ENCODE measurements around the gene PSMB10.

Gene PSMB10

DNA sequence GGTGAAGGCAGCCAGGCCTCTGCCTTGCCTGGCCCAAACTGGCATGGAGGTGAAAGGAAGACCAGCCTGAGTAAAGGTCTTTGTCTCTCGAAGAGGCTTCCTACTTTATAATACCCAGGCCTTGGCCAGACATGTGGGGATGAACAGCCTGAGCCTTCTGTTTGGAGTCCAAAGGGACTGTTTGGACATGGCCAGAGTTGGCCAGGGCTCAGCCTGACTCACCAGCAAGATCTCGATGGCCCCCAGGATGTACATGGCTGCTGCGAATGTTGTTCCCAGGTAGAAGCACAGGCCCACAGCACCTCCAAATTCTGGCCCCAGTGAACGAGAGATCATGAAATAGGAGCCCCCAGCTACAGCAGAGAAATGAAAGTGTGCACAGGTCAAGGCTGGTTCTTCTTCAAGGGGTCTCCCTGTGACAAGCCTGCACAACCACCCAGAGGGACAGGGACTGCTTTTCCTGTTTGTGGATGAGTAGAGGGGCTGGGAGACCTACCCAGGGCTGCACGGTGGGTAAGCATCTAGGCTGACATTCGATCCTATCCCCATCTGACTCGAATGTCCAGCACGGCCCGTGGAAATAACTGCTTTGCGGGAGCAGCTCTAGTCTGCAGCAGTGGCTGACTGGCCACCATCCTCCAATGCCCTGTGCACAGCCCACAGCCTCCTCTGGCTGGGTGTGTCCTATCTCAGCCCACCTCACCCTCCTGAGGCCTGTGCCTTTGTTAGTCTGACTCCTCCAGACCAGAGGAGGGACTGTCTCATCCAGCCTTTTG lies 18.0 kb upstream of the PSMB10 start:
- no peak overlapping the region for H3K14ac ChIP-seq (ENCODE audit: low read length in 2 of 2)
- H2AFZ ChIP-seq (ENCODE audit: low read depth, low read length) = no peak overlapping the region
- no peak overlapping the region for H4K91ac ChIP-seq (ENCODE audit: low read length)
- H3K79me1 ChIP-seq (replicated peaks; ENCODE audit: low read length, poor library complexity, severe bottlenecking) = peaks cover 52% of the 10 kb centered on the region
- no peak overlapping the region for H3K18ac ChIP-seq (ENCODE audit: low read depth in 1 of 2, low read length in 2 of 2)
- H2BK5ac ChIP-seq (ENCODE audit: low read depth, low read length, poor library complexity, severe bottlenecking) = no peak overlapping the region
- peaks cover 3% of the 10 kb centered on the region for H3K4me1 ChIP-seq (ENCODE audit: control insufficient read depth, insufficient read depth, low read depth, low read length)
- 97% methylated on average over 10 of the region's 10 CpGs for WGBS
- peak overlapping the region in 1 of 2 experiments; percentile 35 for H3K4ac ChIP-seq (ENCODE audit: low read depth in 1 of 2, low read length in 2 of 2)
- H2AK5ac ChIP-seq (ENCODE audit: low read length, severe bottlenecking) = no peak overlapping the region
- H3K9me3 ChIP-seq (ENCODE audit: control insufficient read depth, low read length) = no peaks in the 10 kb centered on the region
- H2BK15ac ChIP-seq (ENCODE audit: low read depth, poor library complexity, severe bottlenecking) = no peak overlapping the region
- no peak overlapping the region for H3K4me2 ChIP-seq (ENCODE audit: low read length, poor library complexity, severe bottlenecking)
- no peak for DNase-seq
- no peak overlapping the region for H4K8ac ChIP-seq (ENCODE audit: low read length)
- no peak overlapping the region for H3K27ac ChIP-seq (ENCODE audit: low read length, poor library complexity, severe bottlenecking)
- H2BK12ac ChIP-seq (ENCODE audit: low read length in 2 of 2) = no peak overlapping the region
- H3K27me3 ChIP-seq (ENCODE audit: control insufficient read depth in 1 of 2, insufficient read depth in 1 of 2, low read length in 2 of 2) = no peaks in the 10 kb centered on the region
- H3K9ac ChIP-seq (ENCODE audit: low read length) = peak overlapping the region; percentile 13
- H3K36me3 ChIP-seq (ENCODE audit: control insufficient read depth in 1 of 2, insufficient read depth in 2 of 2, low read depth in 1 of 2, low read length in 2 of 2) = peaks cover 79 to 84% of the 10 kb centered on the region in 2 experiments
- H2BK120ac ChIP-seq (ENCODE audit: low read depth, low read length) = no peak overlapping the region
- H3K23ac ChIP-seq (ENCODE audit: low read length in 2 of 2) = no peak overlapping the region
- no peak overlapping the region for H3K4me3 ChIP-seq (ENCODE audit: insufficient read depth in 1 of 2, low read depth in 1 of 2, low read length in 2 of 2)

DNA sequence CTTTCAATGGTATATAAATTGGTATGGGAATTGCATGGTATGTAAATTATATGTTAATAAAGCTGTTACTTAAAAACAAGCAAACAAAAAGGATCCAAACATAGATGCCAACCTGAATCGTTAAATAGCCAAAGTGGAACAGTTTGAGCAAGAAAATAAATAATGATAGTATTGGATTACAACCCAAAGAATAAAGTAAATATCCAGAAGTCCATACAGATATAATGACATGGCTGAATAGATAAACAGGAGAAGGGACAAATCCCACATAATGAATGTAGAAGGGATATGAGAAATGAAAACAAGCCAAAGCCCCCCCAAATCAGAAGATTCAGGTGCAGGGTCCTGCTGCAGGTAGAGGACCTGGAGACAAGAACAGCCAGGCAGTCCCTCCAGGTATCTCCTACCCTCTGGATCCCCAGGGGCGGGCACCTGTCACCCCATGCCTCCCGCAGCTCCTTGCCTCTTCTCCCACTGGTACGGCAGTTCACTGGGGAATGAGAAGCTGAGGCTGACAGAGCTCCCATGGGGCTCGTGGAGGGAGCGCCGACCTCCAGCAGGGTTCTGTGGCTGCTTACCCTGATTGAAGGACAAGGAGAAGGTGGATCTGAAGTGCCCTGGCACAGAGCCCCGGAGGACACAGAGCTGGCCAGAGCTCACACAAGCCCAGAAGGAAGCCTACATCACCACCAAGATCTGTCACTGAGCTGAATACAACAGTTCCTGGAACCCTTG lies 17.2 kb upstream of the PSMB10 start:
- DNase-seq = no peak
- Histone ChIP-seq H3K27me3 (ENCODE audit: control insufficient read depth in 1 of 2, insufficient read depth in 1 of 2, low read length in 2 of 2) (no peaks in the 10 kb centered on the region), H3K36me3 (ENCODE audit: control insufficient read depth in 1 of 2, insufficient read depth in 2 of 2, low read depth in 1 of 2, low read length in 2 of 2) (peaks cover 78 to 83% of the 10 kb centered on the region in 2 experiments)

DNA sequence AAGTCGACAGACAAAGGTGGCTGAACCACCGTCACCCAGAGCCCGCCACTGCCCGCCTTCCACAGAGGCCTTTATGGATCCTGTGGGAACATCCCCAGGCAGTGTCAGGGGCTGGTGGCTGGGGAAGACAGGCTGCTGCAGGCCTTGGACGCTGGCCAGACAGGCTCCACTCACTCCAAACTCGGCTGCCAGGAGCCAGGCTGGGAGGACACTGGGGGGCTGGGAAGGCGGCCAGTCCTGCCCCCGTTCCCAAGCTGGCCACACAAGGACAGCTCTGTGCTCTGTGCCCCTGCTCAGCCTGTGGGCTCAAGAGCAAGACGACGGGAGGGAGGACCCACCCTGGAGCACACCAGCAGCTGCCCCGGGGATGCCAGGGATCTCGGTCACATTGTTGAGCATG lies 14.8 kb upstream of the PSMB10 start:
- DNase-seq = no peak
- Histone ChIP-seq H3K36me3 (ENCODE audit: control insufficient read depth in 1 of 2, insufficient read depth in 2 of 2, low read depth in 1 of 2, low read length in 2 of 2) (peaks cover 85 to 87% of the 10 kb centered on the region in 2 experiments), H2BK15ac (ENCODE audit: low read depth, poor library complexity, severe bottlenecking) (no peak overlapping the region), H3K9me3 (ENCODE audit: control insufficient read depth, low read length) (no peaks in the 10 kb centered on the region), H2BK12ac (ENCODE audit: low read length in 2 of 2) (no peak overlapping the region), H2BK5ac (ENCODE audit: low read depth, low read length, poor library complexity, severe bottlenecking) (no peak overlapping the region), H3K18ac (ENCODE audit: low read depth in 1 of 2, low read length in 2 of 2) (no peak overlapping the region), H3K27ac (ENCODE audit: low read length, poor library complexity, severe bottlenecking) (no peak overlapping the region), H4K91ac (ENCODE audit: low read length) (no peak overlapping the region), H3K4me3 (ENCODE audit: insufficient read depth in 1 of 2, low read depth in 1 of 2, low read length in 2 of 2) (no peak overlapping the region), H2AK5ac (ENCODE audit: low read length, severe bottlenecking) (no peak overlapping the region), H3K14ac (ENCODE audit: low read length in 2 of 2) (no peak overlapping the region), H2AFZ (ENCODE audit: low read depth, low read length) (no peak overlapping the region), H3K9ac (ENCODE audit: low read length) (no peak overlapping the region), H3K4me1 (ENCODE audit: control insufficient read depth, insufficient read depth, low read depth, low read length) (peaks cover 2% of the 10 kb centered on the region), H3K4me2 (ENCODE audit: low read length, poor library complexity, severe bottlenecking) (no peak overlapping the region), H3K27me3 (ENCODE audit: control insufficient read depth in 1 of 2, insufficient read depth in 1 of 2, low read length in 2 of 2) (no peaks in the 10 kb centered on the region), H3K23ac (ENCODE audit: low read length in 2 of 2) (no peak overlapping the region), H3K4ac (ENCODE audit: low read depth in 1 of 2, low read length in 2 of 2) (no peak overlapping the region), H4K8ac (ENCODE audit: low read length) (no peak overlapping the region), H2BK120ac (ENCODE audit: low read depth, low read length) (no peak overlapping the region), H3K79me1 (replicated peaks; ENCODE audit: low read length, poor library complexity, severe bottlenecking) (peaks cover 57% of the 10 kb centered on the region)
- WGBS = 94% methylated on average over 12 of the region's 12 CpGs

More for the DNA sequence above, 17.2 kb upstream of the PSMB10 start:
- H3K14ac ChIP-seq (ENCODE audit: low read length in 2 of 2) = no peak overlapping the region
- H3K79me1 ChIP-seq (replicated peaks; ENCODE audit: low read length, poor library complexity, severe bottlenecking) = peaks cover 50% of the 10 kb centered on the region
- peak overlapping the region in 1 of 2 experiments; percentile 35 for H3K4ac ChIP-seq (ENCODE audit: low read depth in 1 of 2, low read length in 2 of 2)
- H3K9me3 ChIP-seq (ENCODE audit: control insufficient read depth, low read length) = no peaks in the 10 kb centered on the region
- no peak overlapping the region for H2AFZ ChIP-seq (ENCODE audit: low read depth, low read length)
- no peak overlapping the region for H2BK12ac ChIP-seq (ENCODE audit: low read length in 2 of 2)
- no peak overlapping the region for H4K8ac ChIP-seq (ENCODE audit: low read length)
- no peak overlapping the region for H3K4me3 ChIP-seq (ENCODE audit: insufficient read depth in 1 of 2, low read depth in 1 of 2, low read length in 2 of 2)
- no peak overlapping the region for H2BK5ac ChIP-seq (ENCODE audit: low read depth, low read length, poor library complexity, severe bottlenecking)
- no peaks in the 10 kb centered on the region for H3K4me1 ChIP-seq (ENCODE audit: control insufficient read depth, insufficient read depth, low read depth, low read length)
- H3K18ac ChIP-seq (ENCODE audit: low read depth in 1 of 2, low read length in 2 of 2) = no peak overlapping the region
- no peak overlapping the region for H2BK120ac ChIP-seq (ENCODE audit: low read depth, low read length)
- H2BK15ac ChIP-seq (ENCODE audit: low read depth, poor library complexity, severe bottlenecking) = no peak overlapping the region
- 99% methylated on average over 7 of the region's 8 CpGs for WGBS
- no peak overlapping the region for H2AK5ac ChIP-seq (ENCODE audit: low read length, severe bottlenecking)
- H3K9ac ChIP-seq (ENCODE audit: low read length) = no peak overlapping the region
- no peak overlapping the region for H4K91ac ChIP-seq (ENCODE audit: low read length)
- no peak overlapping the region for H3K4me2 ChIP-seq (ENCODE audit: low read length, poor library complexity, severe bottlenecking)
- no peak overlapping the region for H3K23ac ChIP-seq (ENCODE audit: low read length in 2 of 2)
- H3K27ac ChIP-seq (ENCODE audit: low read length, poor library complexity, severe bottlenecking) = no peak overlapping the region

DNA sequence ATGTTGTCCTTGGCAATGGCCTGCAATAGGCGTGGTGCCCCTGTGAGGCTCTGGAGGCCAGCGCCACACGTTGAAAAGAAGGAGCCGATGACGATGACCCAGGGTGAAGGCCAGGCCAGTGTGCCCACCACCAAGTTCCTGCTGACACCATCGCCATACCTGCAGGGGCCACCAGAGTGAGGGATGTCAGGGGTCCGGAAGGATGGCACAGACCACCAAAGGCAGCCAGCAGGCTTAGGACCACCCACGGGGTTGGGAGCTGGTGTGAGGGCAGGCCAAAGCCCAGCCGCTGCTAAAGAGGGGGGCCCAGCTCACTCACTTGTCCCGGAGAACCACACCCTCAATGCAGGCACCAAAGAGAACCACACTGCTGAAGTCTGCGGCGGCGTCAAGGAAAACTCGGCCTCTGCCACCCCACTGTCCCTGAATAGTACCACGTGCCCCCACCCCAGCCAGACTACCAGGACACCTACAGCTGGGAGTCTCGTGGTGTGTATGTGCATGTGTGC lies 13.7 kb upstream of the PSMB10 start:
- H4K91ac ChIP-seq (ENCODE audit: low read length) = no peak overlapping the region
- H2AFZ ChIP-seq (ENCODE audit: low read depth, low read length) = no peak overlapping the region
- no peak overlapping the region for H2BK5ac ChIP-seq (ENCODE audit: low read depth, low read length, poor library complexity, severe bottlenecking)
- H3K4ac ChIP-seq (ENCODE audit: low read depth in 1 of 2, low read length in 2 of 2) = no peak overlapping the region
- H3K9me3 ChIP-seq (ENCODE audit: control insufficient read depth, low read length) = no peaks in the 10 kb centered on the region
- 100% methylated on average over 10 of the region's 16 CpGs for WGBS
- H3K27me3 ChIP-seq (ENCODE audit: control insufficient read depth in 1 of 2, insufficient read depth in 1 of 2, low read length in 2 of 2) = no peaks in the 10 kb centered on the region
- H3K18ac ChIP-seq (ENCODE audit: low read depth in 1 of 2, low read length in 2 of 2) = no peak overlapping the region
- H3K4me1 ChIP-seq (ENCODE audit: control insufficient read depth, insufficient read depth, low read depth, low read length) = peaks cover 5% of the 10 kb centered on the region
- no peak overlapping the region for H3K27ac ChIP-seq (ENCODE audit: low read length, poor library complexity, severe bottlenecking)
- no peak overlapping the region for H3K4me2 ChIP-seq (ENCODE audit: low read length, poor library complexity, severe bottlenecking)
- no peak overlapping the region for H3K14ac ChIP-seq (ENCODE audit: low read length in 2 of 2)
- no peak overlapping the region for H4K8ac ChIP-seq (ENCODE audit: low read length)
- no peak overlapping the region for H2BK15ac ChIP-seq (ENCODE audit: low read depth, poor library complexity, severe bottlenecking)
- no peak overlapping the region for H2BK12ac ChIP-seq (ENCODE audit: low read length in 2 of 2)
- no peak overlapping the region for H3K9ac ChIP-seq (ENCODE audit: low read length)
- no peak overlapping the region for H3K23ac ChIP-seq (ENCODE audit: low read length in 2 of 2)
- no peak overlapping the region for H3K4me3 ChIP-seq (ENCODE audit: insufficient read depth in 1 of 2, low read depth in 1 of 2, low read length in 2 of 2)
- peaks cover 63% of the 10 kb centered on the region for H3K79me1 ChIP-seq (replicated peaks; ENCODE audit: low read length, poor library complexity, severe bottlenecking)
- H3K36me3 ChIP-seq (ENCODE audit: control insufficient read depth in 1 of 2, insufficient read depth in 2 of 2, low read depth in 1 of 2, low read length in 2 of 2) = peaks cover 93% of the 10 kb centered on the region in 2 experiments
- H2AK5ac ChIP-seq (ENCODE audit: low read length, severe bottlenecking) = no peak overlapping the region
- H2BK120ac ChIP-seq (ENCODE audit: low read depth, low read length) = no peak overlapping the region
- no peak for DNase-seq

All from mesenchymal stem cell (in vitro differentiated cells and primary cell).